WTC11 (cell line): ENCODE results near the gene SYNDIG1.

Experiments
- CTCF ChIP-seq: fragments of 200-600 bp; IDR thresholded peaks from 2 replicates; pipeline ENCODE4 v1.8.0; 2022; ENCODE audit warnings: antibody characterized with exemption
- E2F5 ChIP-seq: sonication (generic); formaldehyde crosslinking; IDR thresholded peaks from 2 replicates; pipeline ENCODE4 v1.8.1; 2022; ENCODE audit warnings: mild to moderate bottlenecking, moderate library complexity, missing genetic modification reagents
- ELF4 ChIP-seq: sonication (generic); formaldehyde crosslinking; IDR thresholded peaks from 2 replicates; pipeline ENCODE4 v1.8.1; 2022; ENCODE audit warnings: low read depth, mild to moderate bottlenecking, moderate library complexity, missing genetic modification reagents
- GABPB1 ChIP-seq: sonication (generic); formaldehyde crosslinking; IDR thresholded peaks from 2 replicates; pipeline ENCODE4 v1.8.1; 2023; ENCODE audit warnings: mild to moderate bottlenecking, missing genetic modification reagents
- MAX ChIP-seq: sonication (generic); formaldehyde crosslinking; IDR thresholded peaks from 2 replicates; pipeline ENCODE4 v1.8.0; 2022; ENCODE audit warnings: mild to moderate bottlenecking, missing genetic modification reagents
- NFATC4 ChIP-seq: fragments of 250-450 bp; sonication (Bioruptor Pico); IDR thresholded peaks from 2 replicates; pipeline ENCODE4 v1.9.0; 2021; ENCODE audit warnings: mild to moderate bottlenecking
- NFE2L1 ChIP-seq: sonication (generic); formaldehyde crosslinking; IDR thresholded peaks from 2 replicates; pipeline ENCODE4 v1.8.1; 2023; ENCODE audit warnings: missing genetic modification reagents
- NR1H2 ChIP-seq: sonication (generic); formaldehyde crosslinking; IDR thresholded peaks from 2 replicates; pipeline ENCODE4 v1.9.0; 2021; ENCODE audit warnings: mild to moderate bottlenecking, moderate library complexity, missing genetic modification reagents
- NR2C2 ChIP-seq: sonication (generic); formaldehyde crosslinking; IDR thresholded peaks from 2 replicates; pipeline ENCODE4 v1.8.0; 2022; ENCODE audit warnings: mild to moderate bottlenecking, missing genetic modification reagents
- ZNF671 ChIP-seq: fragments of 250-450 bp; sonication (Bioruptor Pico); IDR thresholded peaks from 2 replicates; pipeline ENCODE4 v1.8.0; 2021; ENCODE audit warnings: mild to moderate bottlenecking
- TF ChIP-seq, protein P1 (sequence below): sonication (generic); formaldehyde crosslinking; IDR thresholded peaks from 2 replicates; pipeline ENCODE4 v1.8.1; 2023; ENCODE audit warnings: mild to moderate bottlenecking, missing genetic modification reagents, moderate library complexity
- TF ChIP-seq, protein P2 (sequence below): sonication (generic); formaldehyde crosslinking; IDR thresholded peaks from 2 replicates; pipeline ENCODE4 v1.8.1; 2022; ENCODE audit warnings: low read depth, missing genetic modification reagents, borderline replicate concordance
- TF ChIP-seq, protein P3 (sequence below): sonication (generic); formaldehyde crosslinking; IDR thresholded peaks from 2 replicates; pipeline ENCODE4 v1.8.0; 2022; ENCODE audit warnings: missing genetic modification reagents

DNA sequence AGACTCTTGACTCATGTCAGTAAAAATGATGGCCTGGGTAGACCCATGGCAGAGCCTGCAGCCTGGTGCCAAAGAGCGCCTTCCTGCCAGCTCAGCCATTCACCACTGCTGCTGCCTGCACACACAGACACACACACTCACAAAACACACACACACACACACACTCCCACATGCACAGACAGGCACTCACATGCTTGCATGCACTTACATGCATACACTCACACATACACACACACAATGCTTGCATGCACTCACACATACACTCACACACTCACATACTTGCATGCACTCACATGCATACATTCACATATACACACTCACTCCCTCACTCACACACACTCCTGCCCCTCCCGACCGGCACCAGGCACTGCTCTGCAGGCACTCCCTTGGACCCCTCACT is 18.0 kb upstream of the SYNDIG1 start:
- TF ChIP-seq NFATC4 (CRISPR knock-in tag) (no peak), NR2C2 (CRISPR knock-in tag) (no peak), ELF4 (CRISPR knock-in tag) (no peak), ZNF671 (CRISPR knock-in tag) (no peak), CTCF (no peak), NR1H2 (CRISPR knock-in tag) (no peak), GABPB1 (CRISPR knock-in tag) (no peak), NFE2L1 (CRISPR knock-in tag) (no peak), E2F5 (CRISPR knock-in tag) (no peak), MAX (CRISPR knock-in tag) (no peak)
- TF ChIP-seq, protein P1, sequence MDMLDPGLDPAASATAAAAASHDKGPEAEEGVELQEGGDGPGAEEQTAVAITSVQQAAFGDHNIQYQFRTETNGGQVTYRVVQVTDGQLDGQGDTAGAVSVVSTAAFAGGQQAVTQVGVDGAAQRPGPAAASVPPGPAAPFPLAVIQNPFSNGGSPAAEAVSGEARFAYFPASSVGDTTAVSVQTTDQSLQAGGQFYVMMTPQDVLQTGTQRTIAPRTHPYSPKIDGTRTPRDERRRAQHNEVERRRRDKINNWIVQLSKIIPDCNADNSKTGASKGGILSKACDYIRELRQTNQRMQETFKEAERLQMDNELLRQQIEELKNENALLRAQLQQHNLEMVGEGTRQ (CRISPR knock-in tag), result no peak
- TF ChIP-seq, protein P2, sequence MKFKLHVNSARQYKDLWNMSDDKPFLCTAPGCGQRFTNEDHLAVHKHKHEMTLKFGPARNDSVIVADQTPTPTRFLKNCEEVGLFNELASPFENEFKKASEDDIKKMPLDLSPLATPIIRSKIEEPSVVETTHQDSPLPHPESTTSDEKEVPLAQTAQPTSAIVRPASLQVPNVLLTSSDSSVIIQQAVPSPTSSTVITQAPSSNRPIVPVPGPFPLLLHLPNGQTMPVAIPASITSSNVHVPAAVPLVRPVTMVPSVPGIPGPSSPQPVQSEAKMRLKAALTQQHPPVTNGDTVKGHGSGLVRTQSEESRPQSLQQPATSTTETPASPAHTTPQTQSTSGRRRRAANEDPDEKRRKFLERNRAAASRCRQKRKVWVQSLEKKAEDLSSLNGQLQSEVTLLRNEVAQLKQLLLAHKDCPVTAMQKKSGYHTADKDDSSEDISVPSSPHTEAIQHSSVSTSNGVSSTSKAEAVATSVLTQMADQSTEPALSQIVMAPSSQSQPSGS (CRISPR knock-in tag), result no peak
- TF ChIP-seq, protein P3, sequence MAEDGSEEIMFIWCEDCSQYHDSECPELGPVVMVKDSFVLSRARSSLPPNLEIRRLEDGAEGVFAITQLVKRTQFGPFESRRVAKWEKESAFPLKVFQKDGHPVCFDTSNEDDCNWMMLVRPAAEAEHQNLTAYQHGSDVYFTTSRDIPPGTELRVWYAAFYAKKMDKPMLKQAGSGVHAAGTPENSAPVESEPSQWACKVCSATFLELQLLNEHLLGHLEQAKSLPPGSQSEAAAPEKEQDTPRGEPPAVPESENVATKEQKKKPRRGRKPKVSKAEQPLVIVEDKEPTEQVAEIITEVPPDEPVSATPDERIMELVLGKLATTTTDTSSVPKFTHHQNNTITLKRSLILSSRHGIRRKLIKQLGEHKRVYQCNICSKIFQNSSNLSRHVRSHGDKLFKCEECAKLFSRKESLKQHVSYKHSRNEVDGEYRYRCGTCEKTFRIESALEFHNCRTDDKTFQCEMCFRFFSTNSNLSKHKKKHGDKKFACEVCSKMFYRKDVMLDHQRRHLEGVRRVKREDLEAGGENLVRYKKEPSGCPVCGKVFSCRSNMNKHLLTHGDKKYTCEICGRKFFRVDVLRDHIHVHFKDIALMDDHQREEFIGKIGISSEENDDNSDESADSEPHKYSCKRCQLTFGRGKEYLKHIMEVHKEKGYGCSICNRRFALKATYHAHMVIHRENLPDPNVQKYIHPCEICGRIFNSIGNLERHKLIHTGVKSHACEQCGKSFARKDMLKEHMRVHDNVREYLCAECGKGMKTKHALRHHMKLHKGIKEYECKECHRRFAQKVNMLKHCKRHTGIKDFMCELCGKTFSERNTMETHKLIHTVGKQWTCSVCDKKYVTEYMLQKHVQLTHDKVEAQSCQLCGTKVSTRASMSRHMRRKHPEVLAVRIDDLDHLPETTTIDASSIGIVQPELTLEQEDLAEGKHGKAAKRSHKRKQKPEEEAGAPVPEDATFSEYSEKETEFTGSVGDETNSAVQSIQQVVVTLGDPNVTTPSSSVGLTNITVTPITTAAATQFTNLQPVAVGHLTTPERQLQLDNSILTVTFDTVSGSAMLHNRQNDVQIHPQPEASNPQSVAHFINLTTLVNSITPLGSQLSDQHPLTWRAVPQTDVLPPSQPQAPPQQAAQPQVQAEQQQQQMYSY (CRISPR knock-in tag), result no peak
